Panc1 (cell line): ENCODE results near the gene DTNB. TPM values are rescaled to one million over a fixed set of nuclear protein-coding genes. Genes with fewer than 3 reads are reported as not detected.
A peak's percentile ranks its signal among the peaks of the same experiment; 100 is the strongest.

Experiments used
- ATAC-seq: fragments of 200-7000 bp; cut with Tn5 transposase; 2 replicates; pipeline ENCODE4 v1.9.1; 2020; ENCODE audit warnings: mild to moderate bottlenecking, moderate library complexity
- BruUV-seq: library from RNA; stranded (reverse); fragments of 400-500 nt; replicated peaks from 2 replicates; lab custom pipeline; 2021; lab: Mats Ljungman, UMichigan
- CTCF ChIA-PET: fragments of 300-600 bp; sonication (Branson Sonifier 250); formaldehyde crosslinking; loops from one replicate; lab custom pipeline; 2022; ENCODE audit warnings: antibody characterized with exemption; lab: Charles Lee
- POLR2A ChIA-PET: fragments of 300-600 bp; sonication (Branson Sonifier 250); formaldehyde crosslinking; loops from one replicate; lab custom pipeline; 2022; ENCODE audit warnings: antibody characterized with exemption; lab: Charles Lee
- DNase-seq: peaks from one replicate; pipeline ENCODE4 v3.0.0-alpha.2; 2010; ENCODE audit warnings: low read depth, low spot score
- H3K27ac ChIP-seq: 2 replicates; pipeline ENCODE4 v1.5.1; 2011; ENCODE audit warnings: mild to moderate bottlenecking, low read length, inconsistent platforms
- H3K27me3 ChIP-seq: fragments of 200-500 bp; sonication (Bioruptor generic); 2 replicates; pipeline ENCODE4 v1.6.0; 2014; ENCODE audit warnings: low read length, inconsistent platforms; ENCODE audit not compliant: control insufficient read depth, insufficient read depth
- H3K36me3 ChIP-seq: fragments of 200-500 bp; sonication (Bioruptor generic); 2 replicates; pipeline ENCODE4 v1.5.1; 2014; ENCODE audit warnings: inconsistent platforms, mild to moderate bottlenecking, low read length, moderate library complexity; ENCODE audit not compliant: control insufficient read depth, insufficient read depth
- H3K4me1 ChIP-seq: 2 replicates; pipeline ENCODE4 v1.5.1; 2011; ENCODE audit warnings: inconsistent platforms, mild to moderate bottlenecking, low read length, moderate library complexity; ENCODE audit not compliant: control insufficient read depth, insufficient read depth
- H3K4me3 ChIP-seq, 2 experiments: 2 replicates each; pipeline ENCODE4 v1.5.1; 2011 to 2012; ENCODE audit warnings: low read depth in 2 of 2, low read length in 2 of 2, mild to moderate bottlenecking in 2 of 2, inconsistent platforms in 1 of 2, moderate library complexity in 1 of 2
- H3K9me3 ChIP-seq: fragments of 200-500 bp; sonication (Bioruptor generic); 2 replicates; pipeline ENCODE4 v1.5.1; 2014; ENCODE audit warnings: low read depth, mild to moderate bottlenecking, inconsistent platforms, low read length, moderate library complexity; ENCODE audit not compliant: control insufficient read depth, insufficient read depth
- CTCF ChIP-seq: fragments of 450-650 bp; IDR thresholded peaks from 2 replicates; pipeline ENCODE4 v1.5.1; 2017; ENCODE audit warnings: mild to moderate bottlenecking
- POLR2AphosphoS5 ChIP-seq: IDR thresholded peaks from 2 replicates; pipeline ENCODE4 v1.6.1; 2012; ENCODE audit warnings: mild to moderate bottlenecking, low read depth, low read length, moderate library complexity
- REST ChIP-seq, 2 experiments: IDR thresholded peaks; 2 replicates each; pipeline ENCODE4 v1.6.1; 2011 to 2012; ENCODE audit warnings: low read depth in 2 of 2, control low read depth in 1 of 2, low read length in 1 of 2, mild to moderate bottlenecking in 1 of 2, moderate library complexity in 1 of 2; ENCODE audit not compliant: insufficient read depth in 1 of 2
- SIN3A ChIP-seq: IDR thresholded peaks from 2 replicates; pipeline ENCODE4 v1.6.1; 2012; ENCODE audit warnings: low read depth, mild to moderate bottlenecking, low read length, moderate library complexity, borderline replicate concordance; ENCODE audit not compliant: insufficient read depth
- TCF7L2 ChIP-seq: IDR thresholded peaks from 2 replicates; pipeline ENCODE4 v1.6.1; 2011; ENCODE audit warnings: mild to moderate bottlenecking, low read depth, low read length, inconsistent platforms
- in situ Hi-C: cut with HindIII; loops from 2 replicates; pipeline ENCODE4 v1.10.0; 2016; ENCODE audit warnings: low sequenced_read_pairs, low pct_unique_long_range_greater_than_20kb
- intact Hi-C: fragments of 100-400 bp; cut with micrococcal nuclease; formaldehyde crosslinking; loops from one replicate; pipeline ENCODE4 v1.10.0; 2022; ENCODE audit not compliant: unreplicated experiment
- total RNA-seq: library from RNA; stranded (reverse); gene quantifications from one replicate; pipeline ENCODE4 v1.2.1, GENCODE V29; 2021; ENCODE audit not compliant: unreplicated experiment

DTNB gene
- total RNA-seq, 1 experiment from 2014 or later: 37.8 TPM

GRCh38 chr2:25558262-25558661, 115.1 kb downstream of the DTNB start:
- Histone ChIP-seq H3K27ac (no peak overlapping the region), H3K4me1 (no peaks in the 10 kb centered on the region), H3K4me3 (no peak overlapping the region), H3K27me3 (no peaks in the 10 kb centered on the region), H3K36me3 (no peaks in the 10 kb centered on the region), H3K9me3 (no peaks in the 10 kb centered on the region)
- in situ Hi-C loops: no loop called here
- no TSS peak for BruUV-seq
- ChIA-PET CTCF (interaction anchor here (0.6 kb wide), 1 partner anchor 31 kb away, joined by 3 read pairs; no protein-coding TSS in a partner anchor), POLR2A (no interaction called here)
- DNase-seq: peak; percentile 47
- TF ChIP-seq TCF7L2 (no peak), CTCF (no peak), POLR2AphosphoS5 (no peak), SIN3A (no peak), REST (IDR thresholded peaks at IDR 0.05; ENCODE audit: insufficient read depth in 1 of 2, low read depth in 2 of 2, low read length in 1 of 2) (no peak)
- intact Hi-C loops: no loop called here
- no peak for ATAC-seq

DNA sequence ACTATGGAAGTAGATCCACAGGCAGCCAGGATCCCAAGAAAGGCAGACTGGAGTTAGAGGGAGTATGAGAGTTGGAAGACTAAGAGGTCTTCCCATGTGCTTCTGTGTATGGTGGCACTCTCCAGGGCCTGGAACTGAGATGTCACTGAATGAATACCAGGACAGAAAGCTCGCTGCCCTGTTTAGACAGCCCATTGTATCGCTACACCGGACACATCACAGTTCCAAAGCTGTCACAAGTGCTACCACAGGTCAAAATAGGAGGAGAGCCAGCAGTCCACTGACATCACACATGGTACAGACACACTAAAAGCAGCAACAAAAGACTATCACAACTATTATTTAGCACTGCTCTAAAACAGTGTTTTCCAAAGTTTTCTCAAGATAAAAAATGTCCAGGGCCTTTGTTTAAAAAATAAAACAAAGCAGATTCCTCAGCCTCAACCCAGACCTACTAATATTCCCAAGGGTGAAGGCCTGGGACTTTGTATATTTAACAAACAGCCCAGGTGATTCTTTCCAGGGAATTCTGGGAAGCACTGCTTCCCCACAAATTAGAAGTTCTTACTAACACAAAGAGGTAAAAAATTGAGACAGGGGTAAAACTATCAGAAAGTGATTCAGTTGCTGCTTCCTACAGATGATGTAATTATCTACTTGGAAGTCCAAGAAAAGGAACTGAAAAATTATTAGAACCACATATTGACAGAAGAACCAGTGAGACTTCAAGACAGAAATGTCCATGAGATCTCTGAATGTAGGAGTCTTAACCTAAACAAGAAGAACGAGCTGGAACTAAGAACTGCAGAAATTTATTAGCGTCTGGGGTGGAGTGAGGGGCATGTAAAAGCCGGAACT, 116.0 kb downstream of the DTNB start:
- intact Hi-C loops (no loop called here), in situ Hi-C loops (no loop called here)
- no peaks in the 10 kb centered on the region for H3K9me3 ChIP-seq
- CTCF ChIA-PET: no interaction called here
- no TSS peak for BruUV-seq
- no peak overlapping the region for H3K4me3 ChIP-seq
- no peaks in the 10 kb centered on the region for H3K36me3 ChIP-seq
- no peaks in the 10 kb centered on the region for H3K27me3 ChIP-seq
- no peaks in the 10 kb centered on the region for H3K4me1 ChIP-seq
- POLR2A ChIA-PET: no interaction called here
- no peak for TF ChIP-seq CTCF
- TF ChIP-seq TCF7L2: no peak
- TF ChIP-seq POLR2AphosphoS5: no peak
- TF ChIP-seq REST (IDR thresholded peaks at IDR 0.05; ENCODE audit: insufficient read depth in 1 of 2, low read depth in 2 of 2, low read length in 1 of 2): no peak
- TF ChIP-seq SIN3A: no peak
- DNase-seq: no peak
- no peak overlapping the region for H3K27ac ChIP-seq
- no peak for ATAC-seq
